HepG2 (cell line): ENCODE results near the gene ZBTB46. TPM values are rescaled to one million over a fixed set of nuclear protein-coding genes. Genes with fewer than 3 reads are reported as not detected.

Experiments
- CERS6 ChIP-seq: sonication (generic); formaldehyde crosslinking; IDR thresholded peaks from 2 replicates; pipeline ENCODE4 v1.5.0; 2020; ENCODE audit warnings: missing genetic modification reagents
- CSRNP1 ChIP-seq: sonication (generic); formaldehyde crosslinking; IDR thresholded peaks from 2 replicates; pipeline ENCODE4 v1.8.1; 2023; ENCODE audit warnings: mild to moderate bottlenecking, missing genetic modification reagents
- ETV6 ChIP-seq: sonication (generic); formaldehyde crosslinking; conservative IDR thresholded peaks from 2 replicates; pipeline ENCODE4 v1.4.0; 2020; ENCODE audit warnings: missing genetic modification reagents
- IKZF1 ChIP-seq: fragments of 450-650 bp; IDR thresholded peaks from 2 replicates; pipeline ENCODE4 v1.7.1; 2016
- JUND ChIP-seq: sonication (generic); formaldehyde crosslinking; IDR thresholded peaks from 2 replicates; pipeline ENCODE4 v1.8.0; 2022; ENCODE audit warnings: mild to moderate bottlenecking, missing genetic modification reagents
- MEIS1 ChIP-seq: sonication (generic); formaldehyde crosslinking; IDR thresholded peaks from 2 replicates; pipeline ENCODE4 v1.9.0; 2021; ENCODE audit warnings: mild to moderate bottlenecking, missing genetic modification reagents, moderate library complexity, borderline replicate concordance
- MYC ChIP-seq: sonication (generic); formaldehyde crosslinking; IDR thresholded peaks from 2 replicates; pipeline ENCODE4 v1.9.0; 2021; ENCODE audit warnings: missing genetic modification reagents, borderline replicate concordance
- SIN3B ChIP-seq: fragments of 150-350 bp; IDR thresholded peaks from 2 replicates; pipeline ENCODE4 v1.6.1; 2014; ENCODE audit warnings: low read length
- U2AF2 ChIP-seq: fragments of 200-400 bp; formaldehyde crosslinking; IDR thresholded peaks from 2 replicates; pipeline ENCODE4 v1.6.1; 2017; ENCODE audit warnings: low read depth, mild to moderate bottlenecking, low read length
- ZBED4 ChIP-seq: sonication (generic); formaldehyde crosslinking; IDR thresholded peaks from 2 replicates; pipeline ENCODE4 v1.4.0; 2020; ENCODE audit warnings: missing genetic modification reagents, borderline replicate concordance
- ZNF232 ChIP-seq: sonication (generic); formaldehyde crosslinking; IDR thresholded peaks from 2 replicates; pipeline ENCODE4 v1.4.0; 2020; ENCODE audit warnings: missing genetic modification reagents, borderline replicate concordance
- ZNF749 ChIP-seq: sonication (generic); formaldehyde crosslinking; IDR thresholded peaks from 2 replicates; pipeline ENCODE4 v1.8.0; 2022; ENCODE audit warnings: mild to moderate bottlenecking, missing genetic modification reagents, moderate library complexity, borderline replicate concordance
- ZSCAN20 ChIP-seq: sonication (generic); formaldehyde crosslinking; IDR thresholded peaks from 2 replicates; pipeline ENCODE4 v1.4.0; 2020; ENCODE audit warnings: missing genetic modification reagents, mild to moderate bottlenecking, borderline replicate concordance
- polyA plus RNA-seq, 8 experiments: library from polyadenylated mRNA; depleted of rRNA in 3 of 8; stranded (reverse) in 7 of 8; unstranded in 1 of 8; fragments of >200 nt; fragmentation: Illumina TruSeq in 4 of 8; extraction: Trizol in 4 of 8; gene quantifications; 2 replicates each; pipeline versions ENCODE4 v1.2.1 to v1.2.3, GENCODE V29; 2011 to 2016; ENCODE audit warnings: low read depth in 4 of 8, missing spikeins in 1 of 8, mixed read lengths in 1 of 8; ENCODE audit not compliant: insufficient read depth in 1 of 8
- total RNA-seq, 5 experiments: library from RNA; depleted of rRNA; stranded (reverse); fragments of >200 nt; fragmentation: Illumina TruSeq; extraction: Trizol; gene quantifications; 2 replicates each; pipeline ENCODE4 v1.2.3, GENCODE V29; 2016; ENCODE audit warnings: low read depth in 1 of 5
- TF ChIP-seq, protein P1 (sequence below): sonication (generic); formaldehyde crosslinking; IDR thresholded peaks from 2 replicates; pipeline ENCODE4 v1.9.0; 2022; ENCODE audit warnings: low read depth, missing genetic modification reagents
- TF ChIP-seq, protein P2 (sequence below): sonication (generic); formaldehyde crosslinking; IDR thresholded peaks from 2 replicates; pipeline ENCODE4 v1.4.0; 2020; ENCODE audit warnings: mild to moderate bottlenecking, low read depth, missing genetic modification reagents
- TF ChIP-seq, protein P3 (sequence below): IDR thresholded peaks from 2 replicates; pipeline ENCODE4 v1.6.1; 2016; ENCODE audit warnings: mild to moderate bottlenecking, missing biosample characterization, missing genetic modification reagents

ZBTB46 gene
- total and polyA plus RNA-seq, 2 of the 13 experiments (the other 11 are each of a cell fraction or from before 2014, with no cell fraction given): 1.6 to 13.5 TPM

- TF ChIP-seq CSRNP1 (CRISPR knock-in tag): no peak; the same call in 1 of the 2 replicates
- TF ChIP-seq MYC (CRISPR knock-in tag): peak; percentile 94; the same call in 1 of the 2 replicates
- TF ChIP-seq U2AF2: no peak
- peak; percentile 55 for TF ChIP-seq ZBED4 (CRISPR knock-in tag)
- TF ChIP-seq IKZF1: no peak
- no peak for TF ChIP-seq ZNF749 (CRISPR knock-in tag)
- TF ChIP-seq, protein P1, sequence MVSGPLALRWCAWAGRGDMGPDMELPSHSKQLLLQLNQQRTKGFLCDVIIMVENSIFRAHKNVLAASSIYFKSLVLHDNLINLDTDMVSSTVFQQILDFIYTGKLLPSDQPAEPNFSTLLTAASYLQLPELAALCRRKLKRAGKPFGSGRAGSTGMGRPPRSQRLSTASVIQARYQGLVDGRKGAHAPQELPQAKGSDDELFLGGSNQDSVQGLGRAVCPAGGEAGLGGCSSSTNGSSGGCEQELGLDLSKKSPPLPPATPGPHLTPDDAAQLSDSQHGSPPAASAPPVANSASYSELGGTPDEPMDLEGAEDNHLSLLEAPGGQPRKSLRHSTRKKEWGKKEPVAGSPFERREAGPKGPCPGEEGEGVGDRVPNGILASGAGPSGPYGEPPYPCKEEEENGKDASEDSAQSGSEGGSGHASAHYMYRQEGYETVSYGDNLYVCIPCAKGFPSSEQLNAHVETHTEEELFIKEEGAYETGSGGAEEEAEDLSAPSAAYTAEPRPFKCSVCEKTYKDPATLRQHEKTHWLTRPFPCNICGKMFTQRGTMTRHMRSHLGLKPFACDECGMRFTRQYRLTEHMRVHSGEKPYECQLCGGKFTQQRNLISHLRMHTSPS (CRISPR knock-in tag): 0 out of 2 replicates have a peak, but pooled peaks have one; percentile 68
- peak; percentile 69 for TF ChIP-seq MEIS1 (CRISPR knock-in tag)
- no peak for TF ChIP-seq JUND
- TF ChIP-seq ETV6: no peak
- TF ChIP-seq CERS6 (CRISPR knock-in tag): no peak
- TF ChIP-seq SIN3B: no peak
- no peak for TF ChIP-seq ZSCAN20 (CRISPR knock-in tag)
- TF ChIP-seq, protein P2, sequence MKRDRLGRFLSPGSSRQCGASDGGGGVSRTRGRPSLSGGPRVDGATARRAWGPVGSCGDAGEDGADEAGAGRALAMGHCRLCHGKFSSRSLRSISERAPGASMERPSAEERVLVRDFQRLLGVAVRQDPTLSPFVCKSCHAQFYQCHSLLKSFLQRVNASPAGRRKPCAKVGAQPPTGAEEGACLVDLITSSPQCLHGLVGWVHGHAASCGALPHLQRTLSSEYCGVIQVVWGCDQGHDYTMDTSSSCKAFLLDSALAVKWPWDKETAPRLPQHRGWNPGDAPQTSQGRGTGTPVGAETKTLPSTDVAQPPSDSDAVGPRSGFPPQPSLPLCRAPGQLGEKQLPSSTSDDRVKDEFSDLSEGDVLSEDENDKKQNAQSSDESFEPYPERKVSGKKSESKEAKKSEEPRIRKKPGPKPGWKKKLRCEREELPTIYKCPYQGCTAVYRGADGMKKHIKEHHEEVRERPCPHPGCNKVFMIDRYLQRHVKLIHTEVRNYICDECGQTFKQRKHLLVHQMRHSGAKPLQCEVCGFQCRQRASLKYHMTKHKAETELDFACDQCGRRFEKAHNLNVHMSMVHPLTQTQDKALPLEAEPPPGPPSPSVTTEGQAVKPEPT: no peak; the same call in 1 of the 2 replicates
- TF ChIP-seq ZNF232 (CRISPR knock-in tag): peak; percentile 23; the same call in 1 of the 2 replicates
- TF ChIP-seq, protein P3, sequence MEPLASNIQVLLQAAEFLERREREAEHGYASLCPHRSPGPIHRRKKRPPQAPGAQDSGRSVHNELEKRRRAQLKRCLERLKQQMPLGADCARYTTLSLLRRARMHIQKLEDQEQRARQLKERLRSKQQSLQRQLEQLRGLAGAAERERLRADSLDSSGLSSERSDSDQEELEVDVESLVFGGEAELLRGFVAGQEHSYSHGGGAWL: peak; percentile 19
These were observed 32.9 kb upstream of the ZBTB46 start (continued) for GRCh38 chr20:63863798-63864544.
